Gastrocnemius medialis (tissue), 4 donors: ENCODE measurements around the gene NINJ2. TPM values are rescaled to one million over a fixed set of nuclear protein-coding genes. Genes with fewer than 3 reads are reported as not detected.

ENCODE experiments used
- ATAC-seq, 2 donors: fragments of 150-250 bp; one replicate each; pipeline ENCODE4 v1.9.1; 2016
- DNase-seq, 2 donors: peaks; one replicate each; pipeline ENCODE4 v3.0.0-alpha.2; 2019
- H3K27ac ChIP-seq, 4 donors: fragments of 200-600 bp; sonication (generic); 1 replicate in 1 of 4; 2 replicates in 3 of 4; pipeline ENCODE4 v1.5.1; 2016 to 2018; ENCODE audit warnings: mild to moderate bottlenecking in 2 of 4, moderate library complexity in 1 of 4
- H3K27me3 ChIP-seq, 3 donors: fragments of 200-600 bp; sonication (generic) in 2 of 3; 1 replicate in 1 of 3; 2 replicates in 2 of 3; pipeline versions ENCODE4 v1.5.1 to v1.6.0; 2016 to 2019; ENCODE audit warnings: mild to moderate bottlenecking in 1 of 3, moderate library complexity in 1 of 3
- H3K36me3 ChIP-seq, 2 donors: fragments of 200-600 bp; sonication (generic) in 1 of 2; one replicate each; pipeline ENCODE4 v1.5.1; 2017 to 2018
- H3K4me1 ChIP-seq, 2 donors: fragments of 200-600 bp; sonication (generic) in 1 of 2; one replicate each; pipeline ENCODE4 v1.5.1; 2016 to 2017; ENCODE audit warnings: mild to moderate bottlenecking in 2 of 2
- H3K4me3 ChIP-seq, 4 donors: fragments of 200-600 bp; sonication (generic) in 3 of 4; 1 replicate in 1 of 4; 2 replicates in 3 of 4; pipeline ENCODE4 v1.5.1; 2016 to 2019; ENCODE audit warnings: mild to moderate bottlenecking in 2 of 4
- H3K9me3 ChIP-seq, 3 donors: fragments of 200-600 bp; sonication (generic) in 2 of 3; 1 replicate in 1 of 3; 2 replicates in 2 of 3; pipeline ENCODE4 v1.5.1; 2016 to 2019
- CTCF ChIP-seq, 5 experiments: fragments of 450-650 bp in 3 of 5; fragments of 200-600 bp in 2 of 5; sonication (generic) in 2 of 5; IDR thresholded peaks in 4 of 5; conservative IDR thresholded peaks in 1 of 5; 1 replicate in 4 of 5; 2 replicates in 1 of 5; pipeline ENCODE4 v1.5.1; 2016 to 2019; ENCODE audit warnings: antibody characterized with exemption in 5 of 5, mild to moderate bottlenecking in 3 of 5, moderate library complexity in 3 of 5
- POLR2A ChIP-seq, 2 donors: fragments of 450-650 bp; IDR thresholded peaks; one replicate each; pipeline ENCODE4 v1.6.1; 2017; ENCODE audit warnings: antibody characterized with exemption in 2 of 2, mild to moderate bottlenecking in 2 of 2, moderate library complexity in 2 of 2
- in situ Hi-C, 4 donors: fragments of 200-750 bp; cut with MboI; loops; one replicate each; pipeline versions ENCODE4 v1.15.0 to v1.8.0; 2017; ENCODE audit warnings: low sequenced_read_pairs in 4 of 4
- intact Hi-C: fragments of 100-400 bp; cut with DNase I; formaldehyde crosslinking; loops from one replicate; pipeline ENCODE4 v1.15.1; 2023; ENCODE audit warnings: low total_unique reads
- total RNA-seq, 4 donors: library from RNA; depleted of rRNA; stranded (reverse); fragments of >200 nt; gene quantifications; one replicate each; pipeline versions ENCODE4 v1.1.0 to v1.2.3, GENCODE V29; 2016

The NINJ2 gene
- total RNA-seq, 4 donors from 2014 or later = 12.0 to 106 (median 78.5) TPM

GRCh38 chr12:645563-646071 lies 17.6 kb downstream of the NINJ2 start:
- TF ChIP-seq CTCF (IDR thresholded peaks at IDR 0.05 in 4 of 5, conservative IDR thresholded peaks at IDR 0.05 in 1 of 5) (no peak), POLR2A (IDR thresholded peaks at IDR 0.05) (no peak)
- Histone ChIP-seq H3K4me3 (peak overlapping the region in 2 of 4 donors; percentile 9 to 15), H3K36me3 (no peaks in the 10 kb centered on the region), H3K4me1 (peaks cover 44 to 64% of the 10 kb centered on the region in 2 donors), H3K27ac (peak overlapping the region; percentile 91 to 99 (median 96)), H3K27me3 (no peaks in the 10 kb centered on the region), H3K9me3 (no peaks in the 10 kb centered on the region)
- intact Hi-C loops (loop anchor here (1.0 kb wide), 1 partner anchor 106 kb away; no protein-coding TSS in a partner anchor), in situ Hi-C loops (loop anchor here in 3 of 4 donors (5.0 to 10.0 kb wide), 4 partner anchors 68 to 107 kb away; partner anchors contain the start of gene WNK1 (in 1 of the 3))
- DNase-seq (peak in 1 of 2 donors; percentile 56), ATAC-seq (peak; percentile 28 to 32)

- Histone ChIP-seq H3K4me3 (no peak overlapping the region), H3K9me3 (no peaks in the 10 kb centered on the region)
- in situ Hi-C loops = loop anchor here in 3 of 4 donors (5.0 to 10.0 kb wide), 4 partner anchors 68 to 107 kb away; partner anchors contain the start of gene WNK1 (in 1 of the 3)
Measured at GRCh38 chr12:644818-645552, 18.3 kb downstream of the NINJ2 start.

DNA sequence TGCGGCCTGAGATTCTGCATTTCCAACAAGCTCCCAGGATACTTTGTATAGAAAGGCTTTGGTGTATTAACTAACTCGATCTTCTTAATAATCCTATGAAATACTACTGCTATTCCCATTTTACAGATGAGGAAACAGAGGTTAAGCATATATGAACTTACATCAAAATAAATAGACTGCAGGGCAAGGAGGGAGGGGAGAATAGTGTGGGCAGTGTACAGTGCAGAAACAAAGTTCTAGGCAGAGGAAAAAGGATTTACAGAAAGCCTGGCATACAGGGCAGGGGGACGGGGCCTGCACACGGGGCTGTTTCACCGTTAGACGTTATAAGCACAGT lies 19.0 kb downstream of the NINJ2 start:
- no peaks in the 10 kb centered on the region for H3K27me3 ChIP-seq
- no peak for TF ChIP-seq POLR2A (IDR thresholded peaks at IDR 0.05)
- no peak for ATAC-seq
- DNase-seq = no peak
- H3K4me3 ChIP-seq = peak overlapping the region; percentile 72 to 81 (median 78)
- H3K4me1 ChIP-seq = peaks cover 48 to 76% of the 10 kb centered on the region in 2 donors
- in situ Hi-C loops (loop anchor here in 1 of 4 donors (10.0 kb wide), 1 partner anchor 69 kb away; no protein-coding TSS in a partner anchor), intact Hi-C loops (no loop called here)
- H3K36me3 ChIP-seq = no peaks in the 10 kb centered on the region
- H3K27ac ChIP-seq = peak overlapping the region; percentile 91 to 99 (median 96)
- no peaks in the 10 kb centered on the region for H3K9me3 ChIP-seq

More at GRCh38 chr12:644818-645552, 18.3 kb downstream of the NINJ2 start:
- no peak for DNase-seq
- Histone ChIP-seq H3K4me1 (peaks cover 44 to 70% of the 10 kb centered on the region in 2 donors), H3K27ac (peak overlapping the region; percentile 91 to 99 (median 96)), H3K36me3 (no peaks in the 10 kb centered on the region), H3K27me3 (no peaks in the 10 kb centered on the region)
- ATAC-seq = no peak
- no peak for TF ChIP-seq POLR2A (IDR thresholded peaks at IDR 0.05)
- no peak for TF ChIP-seq CTCF (IDR thresholded peaks at IDR 0.05 in 4 of 5, conservative IDR thresholded peaks at IDR 0.05 in 1 of 5)
- intact Hi-C loops = loop anchor here (1.0 kb wide), 1 partner anchor 106 kb away; no protein-coding TSS in a partner anchor

- TF ChIP-seq CTCF (IDR thresholded peaks at IDR 0.05 in 4 of 5, conservative IDR thresholded peaks at IDR 0.05 in 1 of 5) (no peak), POLR2A (IDR thresholded peaks at IDR 0.05) (no peak)
- ATAC-seq = no peak
- Histone ChIP-seq H3K4me1 (peaks cover 52 to 82% of the 10 kb centered on the region in 2 donors), H3K36me3 (no peaks in the 10 kb centered on the region), H3K27ac (peak overlapping the region; percentile 91 to 99 (median 96)), H3K27me3 (no peaks in the 10 kb centered on the region), H3K9me3 (no peaks in the 10 kb centered on the region), H3K4me3 (peak overlapping the region; percentile 72 to 81 (median 78))
- in situ Hi-C loops = loop anchor here in 1 of 4 donors (10.0 kb wide), 1 partner anchor 69 kb away; no protein-coding TSS in a partner anchor
- intact Hi-C loops = no loop called here
- DNase-seq = peak in 1 of 2 donors; percentile 58
Measured at GRCh38 chr12:643475-644302, 19.6 kb downstream of the NINJ2 start.
